Testis (tissue), 3 donors: Measurements from ENCODE around the gene SGPL1. TPM values are rescaled to one million over a fixed set of nuclear protein-coding genes. Genes with fewer than 3 reads are reported as not detected.

Experiments
- DNase-seq: peaks from one replicate; pipeline ENCODE4 v3.0.0-alpha.2; 2019
- H3K27ac ChIP-seq, 2 donors: fragments of 200-600 bp; sonication (generic); one replicate each; pipeline ENCODE4 v1.5.1; 2019
- H3K27me3 ChIP-seq: fragments of 200-600 bp; sonication (generic); one replicate; pipeline ENCODE4 v1.5.1; 2019
- H3K36me3 ChIP-seq: fragments of 200-600 bp; sonication (generic); one replicate; pipeline ENCODE4 v1.5.1; 2017; ENCODE audit warnings: low read depth; ENCODE audit errors: missing control alignments
- H3K4me1 ChIP-seq: fragments of 200-600 bp; sonication (generic); one replicate; pipeline ENCODE4 v1.5.1; 2019
- H3K4me3 ChIP-seq, 2 donors: fragments of 200-600 bp; sonication (generic); one replicate each; pipeline ENCODE4 v1.5.1; 2017 to 2019
- H3K9me3 ChIP-seq: fragments of 200-600 bp; sonication (generic); one replicate; pipeline ENCODE4 v1.5.1; 2017
- POLR2A ChIP-seq: fragments of 450-650 bp; IDR thresholded peaks from one replicate; pipeline ENCODE4 v1.6.1; 2017; ENCODE audit warnings: antibody characterized with exemption, mild to moderate bottlenecking, moderate library complexity
- WGBS, 2 donors: methylation state at CpG; one replicate each; pipeline ENCODE4 v1.1.5; 2018; 5-methylcytosine and 5-hydroxymethylcytosine counted together
- intact Hi-C: fragments of 100-400 bp; cut with DNase I; formaldehyde crosslinking; loops from one replicate; pipeline ENCODE4 v1.15.1; 2023; ENCODE audit warnings: low total_unique reads
- polyA plus RNA-seq: library from polyadenylated mRNA; stranded (reverse); fragments of 350-450 nt; fragmentation: Illumina TruSeq; extraction: RNeasy Lipid Tissue Mini Kit (QIAGEN cat#74804); gene quantifications from one replicate; pipeline ENCODE4 v1.2.3, GENCODE V29; 2014; ENCODE audit warnings: low read depth, low replicate concordance; ENCODE audit not compliant: insufficient read depth
- total RNA-seq, 2 donors: library from RNA; depleted of rRNA; stranded (reverse); fragments of >200 nt; gene quantifications; one replicate each; pipeline ENCODE4 v1.2.3, GENCODE V29; 2016
- TF ChIP-seq, protein P1 (sequence below), 3 experiments: fragments of 450-650 bp in 2 of 3; fragments of 200-600 bp in 1 of 3; sonication (generic) in 1 of 3; IDR thresholded peaks; one replicate each; pipeline ENCODE4 v1.5.1; 2016 to 2019; ENCODE audit warnings: antibody characterized with exemption in 3 of 3, mild to moderate bottlenecking in 2 of 3, moderate library complexity in 1 of 3

The SGPL1 gene
- total and polyA plus RNA-seq, 3 donors from 2014 or later: 38.5 to 70.1 (median 64.2) TPM

- no peak for DNase-seq
- H3K36me3 ChIP-seq: no peaks in the 10 kb centered on the region
- H3K9me3 ChIP-seq: no peaks in the 10 kb centered on the region
Observed at GRCh38 chr10:70863470-70864160, 47.9 kb downstream of the SGPL1 start.

GRCh38 chr10:70864935-70865334, 49.2 kb downstream of the SGPL1 start:
- no peaks in the 10 kb centered on the region for H3K9me3 ChIP-seq
- TF ChIP-seq, protein P1, sequence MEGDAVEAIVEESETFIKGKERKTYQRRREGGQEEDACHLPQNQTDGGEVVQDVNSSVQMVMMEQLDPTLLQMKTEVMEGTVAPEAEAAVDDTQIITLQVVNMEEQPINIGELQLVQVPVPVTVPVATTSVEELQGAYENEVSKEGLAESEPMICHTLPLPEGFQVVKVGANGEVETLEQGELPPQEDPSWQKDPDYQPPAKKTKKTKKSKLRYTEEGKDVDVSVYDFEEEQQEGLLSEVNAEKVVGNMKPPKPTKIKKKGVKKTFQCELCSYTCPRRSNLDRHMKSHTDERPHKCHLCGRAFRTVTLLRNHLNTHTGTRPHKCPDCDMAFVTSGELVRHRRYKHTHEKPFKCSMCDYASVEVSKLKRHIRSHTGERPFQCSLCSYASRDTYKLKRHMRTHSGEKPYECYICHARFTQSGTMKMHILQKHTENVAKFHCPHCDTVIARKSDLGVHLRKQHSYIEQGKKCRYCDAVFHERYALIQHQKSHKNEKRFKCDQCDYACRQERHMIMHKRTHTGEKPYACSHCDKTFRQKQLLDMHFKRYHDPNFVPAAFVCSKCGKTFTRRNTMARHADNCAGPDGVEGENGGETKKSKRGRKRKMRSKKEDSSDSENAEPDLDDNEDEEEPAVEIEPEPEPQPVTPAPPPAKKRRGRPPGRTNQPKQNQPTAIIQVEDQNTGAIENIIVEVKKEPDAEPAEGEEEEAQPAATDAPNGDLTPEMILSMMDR (IDR thresholded peaks at IDR 0.05): no peak
- TF ChIP-seq POLR2A: no peak
- 67 to 85% methylated on average over 1 of the region's 1 CpG for WGBS, 2 donors
- H3K4me1 ChIP-seq: peaks cover 13% of the 10 kb centered on the region
- H3K27me3 ChIP-seq: no peaks in the 10 kb centered on the region
- no peaks in the 10 kb centered on the region for H3K36me3 ChIP-seq
- intact Hi-C loops: no loop called here
- peak overlapping the region in 1 of 2 donors; percentile 47 for H3K27ac ChIP-seq
- no peak overlapping the region for H3K4me3 ChIP-seq
- no peak for DNase-seq

More at GRCh38 chr10:70863470-70864160, 47.9 kb downstream of the SGPL1 start:
- Histone ChIP-seq H3K4me3 (no peak overlapping the region), H3K27ac (no peak overlapping the region), H3K4me1 (peaks cover 13% of the 10 kb centered on the region), H3K27me3 (no peaks in the 10 kb centered on the region)
- TF ChIP-seq, protein P1 (IDR thresholded peaks at IDR 0.05): no peak
- TF ChIP-seq POLR2A: no peak
- intact Hi-C loops: no loop called here

- H3K27me3 ChIP-seq: no peaks in the 10 kb centered on the region
- no peak overlapping the region for H3K4me3 ChIP-seq
- no peak for DNase-seq
- intact Hi-C loops: no loop called here
- H3K27ac ChIP-seq: peak overlapping the region; percentile 6 to 47
- H3K4me1 ChIP-seq: peaks cover 13% of the 10 kb centered on the region
- no peaks in the 10 kb centered on the region for H3K9me3 ChIP-seq
- WGBS, 2 donors: 90 to 98% methylated on average over 4 of the region's 4 CpGs
- TF ChIP-seq, protein P1 (IDR thresholded peaks at IDR 0.05): no peak
- no peak for TF ChIP-seq POLR2A
- no peaks in the 10 kb centered on the region for H3K36me3 ChIP-seq
Observed at GRCh38 chr10:70866424-70866823, 50.7 kb downstream of the SGPL1 start.

- Histone ChIP-seq H3K9me3 (no peaks in the 10 kb centered on the region), H3K4me3 (no peak overlapping the region), H3K27ac (no peak overlapping the region), H3K4me1 (no peaks in the 10 kb centered on the region), H3K36me3 (no peaks in the 10 kb centered on the region), H3K27me3 (no peaks in the 10 kb centered on the region)
- 94 to 95% methylated on average over 7 of the region's 7 CpGs for WGBS, 2 donors
- no peak for DNase-seq
- TF ChIP-seq, protein P1 (IDR thresholded peaks at IDR 0.05): no peak
- TF ChIP-seq POLR2A: no peak
- intact Hi-C loops: no loop called here
Observed at GRCh38 chr10:70872291-70872690, 56.5 kb downstream of the SGPL1 start.

DNA sequence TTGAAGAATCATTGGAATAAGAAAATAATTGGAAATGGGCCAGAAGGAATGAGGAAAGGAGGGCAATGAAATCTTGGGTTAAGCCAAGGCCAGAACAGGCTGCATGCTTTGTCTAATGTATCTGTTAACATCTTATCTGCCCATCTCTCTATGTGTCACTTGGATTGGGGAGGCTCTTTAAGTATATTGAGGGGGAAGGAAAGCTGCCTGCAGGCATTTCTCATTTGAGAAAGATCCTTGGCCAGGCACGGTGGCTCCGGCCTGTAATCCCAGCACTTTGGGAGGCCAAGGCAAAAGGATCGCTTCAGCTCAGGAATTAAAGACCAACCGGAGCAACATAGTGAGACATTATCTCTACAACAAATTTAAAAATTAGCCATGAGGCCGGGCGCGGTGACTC, 58.3 kb downstream of the SGPL1 start:
- no peak overlapping the region for H3K27ac ChIP-seq
- 81 to 85% methylated on average over 7 of the region's 7 CpGs for WGBS, 2 donors
- DNase-seq: no peak
- no peaks in the 10 kb centered on the region for H3K4me1 ChIP-seq
- TF ChIP-seq POLR2A: no peak
- TF ChIP-seq, protein P1 (IDR thresholded peaks at IDR 0.05): no peak
- no peaks in the 10 kb centered on the region for H3K27me3 ChIP-seq
- intact Hi-C loops: no loop called here
- H3K9me3 ChIP-seq: no peaks in the 10 kb centered on the region
- H3K4me3 ChIP-seq: no peak overlapping the region
- H3K36me3 ChIP-seq: no peaks in the 10 kb centered on the region
